IMR-90 (cell line): Measurements from ENCODE around the gene DPP6. TPM values are rescaled to one million over a fixed set of nuclear protein-coding genes. Genes with fewer than 3 reads are reported as not detected.

Experiments used
- ATAC-seq: fragments of 200-7000 bp; cut with Tn5 transposase; 2 replicates; pipeline ENCODE4 v1.9.1; 2020; ENCODE audit warnings: low read depth, mild to moderate bottlenecking, moderate library complexity
- BruUV-seq: library from RNA; stranded (reverse); fragments of 400-500 nt; replicated peaks from 2 replicates; lab custom pipeline; 2021; lab: Mats Ljungman, UMichigan
- CTCF ChIA-PET: fragments of 300-600 bp; formaldehyde crosslinking; extraction: SDS; loops from one replicate; lab custom pipeline; 2021; ENCODE audit warnings: antibody characterized with exemption; lab: Yijun Ruan, JAX
- POLR2A ChIA-PET: fragments of 300-600 bp; sonication (Branson Sonifier 250); formaldehyde crosslinking; loops from one replicate; lab custom pipeline; 2022; ENCODE audit warnings: antibody characterized with exemption; ENCODE audit not compliant: unreplicated experiment; lab: Charles Lee
- DNase-seq: peaks from one replicate; pipeline ENCODE4 v3.0.0; 2013
- H2AFZ ChIP-seq: replicated peaks from 2 replicates; pipeline ENCODE3; 2013; ENCODE audit warnings: low read length, mild to moderate bottlenecking; ENCODE audit not compliant: poor library complexity
- H2AK5ac ChIP-seq: 2 replicates; pipeline ENCODE4 v1.6.1; 2013; ENCODE audit warnings: low read depth, low read length, inconsistent platforms
- H2AK9ac ChIP-seq: replicated peaks from 2 replicates; pipeline ENCODE3; 2013; ENCODE audit warnings: mild to moderate bottlenecking, low read depth, low read length, moderate library complexity; ENCODE audit not compliant: poor library complexity
- H2BK120ac ChIP-seq: 2 replicates; pipeline ENCODE4 v1.6.1; 2013; ENCODE audit warnings: low read depth, low read length, inconsistent platforms
- H2BK15ac ChIP-seq: 3 replicates; pipeline ENCODE4 v1.6.1; 2013; ENCODE audit warnings: low read depth, low read length, inconsistent platforms
- H2BK20ac ChIP-seq: 2 replicates; pipeline ENCODE4 v1.6.1; 2013; ENCODE audit warnings: low read depth, mild to moderate bottlenecking, inconsistent platforms, low read length, moderate library complexity
- H2BK5ac ChIP-seq: 2 replicates; pipeline ENCODE4 v1.6.1; 2013; ENCODE audit warnings: mild to moderate bottlenecking, low read depth, low read length, inconsistent platforms; ENCODE audit not compliant: poor library complexity, severe bottlenecking
- H3K14ac ChIP-seq: replicated peaks from 2 replicates; pipeline ENCODE4 v1.6.1; 2013; ENCODE audit warnings: low read depth, low read length, inconsistent platforms
- H3K18ac ChIP-seq: 2 replicates; pipeline ENCODE4 v1.6.1; 2013; ENCODE audit warnings: low read depth, low read length, control low read depth
- H3K23ac ChIP-seq: 2 replicates; pipeline ENCODE4 v1.6.1; 2013; ENCODE audit warnings: low read depth, low read length, inconsistent platforms
- H3K27ac ChIP-seq: 2 replicates; pipeline ENCODE4 v1.5.1; 2013; ENCODE audit warnings: mild to moderate bottlenecking, control low read depth, low read length; ENCODE audit not compliant: insufficient read depth
- H3K27me3 ChIP-seq: 2 replicates; pipeline ENCODE4 v1.6.1; 2013; ENCODE audit warnings: low read length; ENCODE audit not compliant: control insufficient read depth, insufficient read depth
- H3K36me3 ChIP-seq: 2 replicates; pipeline ENCODE4 v1.6.1; 2013; ENCODE audit warnings: low read length, mixed read lengths; ENCODE audit not compliant: control insufficient read depth, insufficient read depth
- H3K4ac ChIP-seq: 2 replicates; pipeline ENCODE4 v1.6.1; 2013; ENCODE audit warnings: low read depth, low read length, inconsistent platforms
- H3K4me1 ChIP-seq: 2 replicates; pipeline ENCODE4 v1.6.1; 2013; ENCODE audit warnings: low read length, mixed read lengths; ENCODE audit not compliant: control insufficient read depth, insufficient read depth
- H3K4me2 ChIP-seq: 2 replicates; pipeline ENCODE4 v1.6.1; 2013; ENCODE audit warnings: low read depth, mild to moderate bottlenecking, control low read depth, low read length, moderate library complexity
- H3K4me3 ChIP-seq: 2 replicates; pipeline ENCODE4 v1.5.1; 2013; ENCODE audit warnings: low read depth, mild to moderate bottlenecking, control low read depth, low read length, moderate library complexity; ENCODE audit not compliant: insufficient read depth
- H3K56ac ChIP-seq: 2 replicates; pipeline ENCODE4 v1.6.1; 2013; ENCODE audit warnings: low read length, inconsistent platforms; ENCODE audit not compliant: insufficient read depth; ENCODE audit errors: extremely low read depth
- H3K79me1 ChIP-seq, 2 experiments: 2 replicates each; pipeline ENCODE4 v1.6.1; 2013; ENCODE audit warnings: low read length in 2 of 2, inconsistent platforms in 1 of 2, low read depth in 1 of 2
- H3K9ac ChIP-seq: 2 replicates; pipeline ENCODE4 v1.6.1; 2013; ENCODE audit warnings: low read depth, low read length, control low read depth
- H3K9me1 ChIP-seq: 2 replicates; pipeline ENCODE4 v1.6.1; 2013; ENCODE audit warnings: low read length, inconsistent platforms; ENCODE audit not compliant: insufficient read depth
- H3K9me3 ChIP-seq: 2 replicates; pipeline ENCODE4 v1.6.1; 2013; ENCODE audit warnings: low read length; ENCODE audit not compliant: control insufficient read depth, insufficient read depth
- H4K20me1 ChIP-seq: 2 replicates; pipeline ENCODE4 v1.6.1; 2013; ENCODE audit warnings: low read length, inconsistent platforms; ENCODE audit not compliant: insufficient read depth
- H4K5ac ChIP-seq: 2 replicates; pipeline ENCODE4 v1.6.1; 2013; ENCODE audit warnings: mild to moderate bottlenecking, low read depth, low read length, control low read depth
- H4K8ac ChIP-seq, 2 experiments: 2 replicates each; pipeline ENCODE4 v1.6.1; 2013; ENCODE audit warnings: low read depth in 2 of 2, low read length in 2 of 2, control low read depth in 1 of 2, inconsistent platforms in 1 of 2
- H4K91ac ChIP-seq: 2 replicates; pipeline ENCODE4 v1.6.1; 2013; ENCODE audit warnings: low read depth, low read length, inconsistent platforms; ENCODE audit not compliant: insufficient read depth
- CHD1 ChIP-seq: IDR thresholded peaks from 2 replicates; pipeline ENCODE4 v1.6.1; 2012; ENCODE audit warnings: low read depth, low read length, improper control_type of control experiment
- ELK1 ChIP-seq: fragments of 150-350 bp; IDR thresholded peaks from 2 replicates; pipeline ENCODE4 v1.6.1; 2016; ENCODE audit warnings: low read depth, mild to moderate bottlenecking, low read length, moderate library complexity, borderline replicate concordance
- MAFK ChIP-seq: IDR thresholded peaks from 2 replicates; pipeline ENCODE4 v1.6.1; 2012; ENCODE audit warnings: low read depth, low read length, improper control_type of control experiment
- MAZ ChIP-seq: IDR thresholded peaks from 2 replicates; pipeline ENCODE4 v1.6.1; 2012; ENCODE audit warnings: low read depth, mild to moderate bottlenecking, low read length, improper control_type of control experiment, moderate library complexity, borderline replicate concordance
- NFE2L2 ChIP-seq: fragments of 150-350 bp; IDR thresholded peaks from 2 replicates; pipeline ENCODE4 v1.6.1; 2016; ENCODE audit warnings: low read depth, mild to moderate bottlenecking, low read length
- RAD21 ChIP-seq: IDR thresholded peaks from 2 replicates; pipeline ENCODE4 v1.6.1; 2012; ENCODE audit warnings: low read length, improper control_type of control experiment
- RCOR1 ChIP-seq: IDR thresholded peaks from 2 replicates; pipeline ENCODE4 v1.6.1; 2012; ENCODE audit warnings: mild to moderate bottlenecking, low read length, improper control_type of control experiment; ENCODE audit not compliant: insufficient replicate concordance
- RFX5 ChIP-seq: IDR thresholded peaks from 2 replicates; pipeline ENCODE4 v1.8.0; 2012; ENCODE audit warnings: low read depth, mild to moderate bottlenecking, low read length, moderate library complexity
- SMC3 ChIP-seq: fragments of 150-350 bp; IDR thresholded peaks from 2 replicates; pipeline ENCODE4 v1.6.1; 2016; ENCODE audit warnings: low read depth, mild to moderate bottlenecking, antibody characterized with exemption, low read length, moderate library complexity
- WGBS, 2 experiments: methylation state at CpG; one replicate each; pipeline versions ENCODE4 v1.1.5 to v1.1.7; 2013; ENCODE audit warnings: missing lambda C conversion rate in 2 of 2; ENCODE audit not compliant: insufficient read length in 1 of 2; ENCODE audit errors: extremely low coverage in 2 of 2; 5-methylcytosine and 5-hydroxymethylcytosine counted together
- dilution Hi-C: fragments of 300-500 bp; cut with HindIII; formaldehyde crosslinking; loops from one replicate; pipeline ENCODE4 v1.14.3; 2018; ENCODE audit warnings: low sequenced_read_pairs; ENCODE audit not compliant: unreplicated experiment
- in situ Hi-C: fragments of 300-500 bp; cut with MboI; formaldehyde crosslinking; loops from 3 replicates; pipeline ENCODE4 v1.14.3; 2019; ENCODE audit warnings: low sequenced_read_pairs, inconsistent platforms, mixed read lengths
- intact Hi-C: fragments of 100-400 bp; cut with micrococcal nuclease; formaldehyde crosslinking; loops from 2 replicates; pipeline ENCODE4 v1.10.0; 2022
- polyA plus RNA-seq, 3 experiments: library from polyadenylated mRNA; depleted of rRNA; stranded (reverse); fragments of >200 nt; gene quantifications; 2 replicates each; pipeline ENCODE4 v1.2.3, GENCODE V29; 2012; ENCODE audit warnings: low replicate concordance in 1 of 3
- total RNA-seq: library from RNA; depleted of rRNA; stranded (reverse); fragments of >200 nt; gene quantifications from 2 replicates; pipeline ENCODE4 v1.2.3, GENCODE V29; 2012

DPP6 gene
- total and polyA plus RNA-seq, 2 of the 4 experiments (the other 2 are of a cell fraction), result not detected

GRCh38 chr7:154656618-154657017 is 604.4 kb downstream of the DPP6 start:
- BruUV-seq, result no TSS peak
- intact Hi-C loops, result no loop called here
- H3K4me2 ChIP-seq, result no peak overlapping the region

More at GRCh38 chr7:154656618-154657017, 604.4 kb downstream of the DPP6 start:
- Histone ChIP-seq H2BK15ac (no peak overlapping the region), H4K20me1 (no peaks in the 10 kb centered on the region), H3K27ac (no peak overlapping the region), H4K5ac (no peak overlapping the region), H3K23ac (no peak overlapping the region), H2AFZ (no peak overlapping the region), H3K36me3 (no peaks in the 10 kb centered on the region), H2AK5ac (no peak overlapping the region), H3K9me3 (peaks cover 25% of the 10 kb centered on the region), H3K4me3 (no peak overlapping the region), H3K18ac (no peak overlapping the region), H2BK120ac (no peak overlapping the region), H3K9ac (no peak overlapping the region), H2AK9ac (no peak overlapping the region), H2BK20ac (no peak overlapping the region), H3K27me3 (no peaks in the 10 kb centered on the region), H3K4me1 (no peaks in the 10 kb centered on the region), H3K4ac (no peak overlapping the region), H4K91ac (no peak overlapping the region), H4K8ac (no peak overlapping the region), H3K14ac (no peak overlapping the region), H2BK5ac (no peak overlapping the region), H3K9me1 (no peaks in the 10 kb centered on the region), H3K56ac (no peak overlapping the region), H3K79me1 (no peaks in the 10 kb centered on the region)
- CTCF ChIA-PET, result no interaction called here
- no peak for ATAC-seq
- POLR2A ChIA-PET, result no interaction called here
- DNase-seq, result no peak
- dilution Hi-C loops (no loop called here), in situ Hi-C loops (no loop called here)
- TF ChIP-seq RCOR1, result no peak
- TF ChIP-seq CHD1, result no peak
- no peak for TF ChIP-seq MAFK
- TF ChIP-seq RAD21, result no peak
- no peak for TF ChIP-seq RFX5
- TF ChIP-seq MAZ, result no peak
- TF ChIP-seq ELK1, result no peak
- TF ChIP-seq SMC3, result no peak
- no peak for TF ChIP-seq NFE2L2
- WGBS, 2 experiments, result 49% methylated on average over 3 of the region's 10 CpGs; no CpG with 5 or more reads in 1 of the 2 experiments
